Stimulated activated naive CD4-positive, alpha-beta T cell treated with Interleukin-2 at 50 U/mL for 16 hours (primary cell): Measurements from ENCODE around the gene SRP68.
"Not testable (repeated sequence)": the region's sequence is repeated elsewhere in the genome, so short reads cannot be mapped to it uniquely, and the experiment has no call there.

Experiments used
- DNase-seq: peaks from one replicate; lab custom pipeline; 2025; lab: John Stamatoyannopoulos, UW

SRP68 gene

DNA sequence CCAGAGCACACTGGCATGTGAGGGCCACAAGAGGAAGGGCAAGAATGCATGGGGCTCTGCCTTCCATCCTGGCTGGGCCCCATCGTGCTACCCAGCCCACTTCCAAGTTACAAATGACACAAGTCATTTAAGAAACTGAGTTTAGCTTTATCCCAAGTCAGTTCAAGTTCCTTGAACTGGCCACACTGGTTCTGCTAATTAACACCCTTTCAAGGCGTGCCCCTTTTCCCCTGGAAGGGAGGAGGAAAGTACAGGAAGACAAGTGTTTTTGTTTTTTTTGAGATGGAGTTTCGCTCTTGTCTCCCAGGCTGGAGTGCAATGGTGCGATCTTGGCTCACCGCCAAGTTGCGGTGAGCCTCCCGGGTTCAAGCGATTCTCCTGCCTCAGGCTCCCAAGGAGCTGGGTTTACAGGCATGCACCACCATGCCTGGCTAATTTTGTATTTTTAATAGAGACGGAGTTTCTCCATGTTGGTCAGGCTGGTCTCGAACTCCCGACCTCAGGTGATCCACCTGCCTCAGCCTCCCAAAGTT, 27.8 kb downstream of the SRP68 start:
- not testable (repeated sequence) for DNase-seq

DNA sequence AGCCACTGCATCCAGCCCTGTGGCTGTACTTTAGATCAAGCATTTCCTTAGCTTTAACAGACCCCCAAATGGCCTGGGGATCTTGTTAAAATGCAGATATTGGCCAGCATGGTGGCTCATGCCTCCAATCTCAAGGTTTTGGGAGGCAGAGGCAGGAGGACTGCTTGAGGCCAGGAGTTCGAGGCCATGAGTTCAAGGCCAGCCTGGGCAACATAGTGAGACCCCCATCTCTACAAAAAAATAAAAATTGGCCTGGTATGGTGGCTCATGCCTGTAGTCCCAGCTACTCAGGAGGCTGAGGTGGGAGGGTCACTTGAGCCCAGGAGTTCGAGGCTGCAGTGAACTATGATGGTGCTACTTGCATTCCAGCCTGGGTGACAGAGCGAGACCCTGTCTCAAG, 29.4 kb downstream of the SRP68 start:
- not testable (repeated sequence) for DNase-seq

DNA sequence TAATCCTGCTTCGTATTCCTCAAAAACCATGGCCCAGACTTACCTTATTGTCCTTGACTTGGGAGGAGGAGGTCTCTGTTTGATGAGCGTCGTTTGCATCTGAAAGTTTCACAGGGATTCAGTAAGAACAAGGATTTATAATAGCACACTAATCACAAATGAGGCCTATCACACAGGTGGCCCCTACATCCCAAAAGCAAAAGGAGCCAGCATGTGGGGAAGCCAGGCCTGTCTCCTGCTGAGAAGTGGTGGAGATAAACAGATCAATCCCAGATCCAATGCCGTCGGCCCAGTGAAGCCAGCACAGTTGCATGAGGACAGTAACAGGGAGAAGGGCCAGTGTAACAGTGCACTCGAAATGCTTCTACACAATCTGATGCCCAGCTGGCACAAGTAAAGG, 31.9 kb downstream of the SRP68 start:
- no peak for DNase-seq

DNA sequence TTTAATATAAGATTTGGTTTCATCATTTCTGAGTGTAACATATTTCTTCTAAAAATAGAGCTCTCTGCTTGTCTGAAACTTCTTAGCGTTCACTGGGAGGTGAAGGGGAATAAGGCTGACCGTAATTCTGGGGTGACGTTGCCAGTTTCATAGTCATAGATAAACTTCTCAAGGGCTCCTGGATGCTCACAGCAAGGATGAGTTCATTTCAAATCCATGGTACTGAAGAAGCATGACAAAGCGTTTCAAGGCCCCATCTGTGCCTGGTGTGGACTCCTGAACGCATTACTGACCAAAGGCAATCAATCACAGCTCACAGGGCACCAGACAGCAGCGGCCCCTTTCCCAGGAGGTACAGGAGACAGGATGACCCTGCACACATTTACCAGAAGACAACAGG, 33.2 kb downstream of the SRP68 start:
- DNase-seq: no peak

- no peak for DNase-seq
Observed at GRCh38 chr17:76038050-76038449, 34.3 kb downstream of the SRP68 start.

DNA sequence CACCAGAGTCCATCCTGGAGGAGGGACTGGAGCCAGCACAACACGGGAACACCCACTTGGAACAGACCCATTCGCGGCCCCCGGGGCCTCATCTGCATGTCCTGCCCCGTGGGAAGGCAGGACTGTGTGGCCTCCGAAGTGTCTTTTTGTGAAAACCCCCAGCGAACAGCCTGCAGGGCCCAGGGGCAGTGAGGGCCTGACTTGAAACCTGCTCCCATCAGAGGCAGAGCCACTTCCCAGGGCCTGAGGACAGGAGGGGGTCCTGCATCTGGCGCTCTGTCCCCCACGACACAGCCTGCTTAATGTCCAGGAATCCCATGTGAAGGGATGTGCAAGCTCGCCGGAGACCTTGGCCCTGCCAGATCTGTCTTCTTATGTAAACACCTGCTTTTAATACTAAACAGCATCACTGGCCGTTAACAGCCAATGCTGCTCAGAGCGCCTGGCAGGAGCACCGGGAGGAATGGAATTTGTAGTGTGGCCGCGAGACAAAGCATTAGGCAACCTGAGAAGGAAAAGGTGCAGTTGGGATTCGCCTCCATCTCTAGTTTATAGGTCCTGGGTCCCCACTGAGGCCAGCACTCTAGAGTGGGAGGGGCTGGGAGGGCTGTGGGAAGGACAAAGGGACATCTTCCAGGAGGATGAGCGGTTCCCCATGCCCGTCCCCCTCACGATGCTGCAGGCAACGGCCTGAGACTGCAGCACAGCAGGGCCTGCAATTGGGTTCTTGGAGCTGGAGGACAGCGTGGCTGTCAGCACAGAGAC, 35.6 kb downstream of the SRP68 start:
- DNase-seq: no peak

- no peak for DNase-seq
Observed at GRCh38 chr17:76034428-76035350, 37.6 kb downstream of the SRP68 start.

GRCh38 chr17:76033139-76033538, 39.2 kb downstream of the SRP68 start:
- DNase-seq: no peak

- DNase-seq: no peak
Observed at GRCh38 chr17:76032780-76033108, 39.6 kb downstream of the SRP68 start.

DNA sequence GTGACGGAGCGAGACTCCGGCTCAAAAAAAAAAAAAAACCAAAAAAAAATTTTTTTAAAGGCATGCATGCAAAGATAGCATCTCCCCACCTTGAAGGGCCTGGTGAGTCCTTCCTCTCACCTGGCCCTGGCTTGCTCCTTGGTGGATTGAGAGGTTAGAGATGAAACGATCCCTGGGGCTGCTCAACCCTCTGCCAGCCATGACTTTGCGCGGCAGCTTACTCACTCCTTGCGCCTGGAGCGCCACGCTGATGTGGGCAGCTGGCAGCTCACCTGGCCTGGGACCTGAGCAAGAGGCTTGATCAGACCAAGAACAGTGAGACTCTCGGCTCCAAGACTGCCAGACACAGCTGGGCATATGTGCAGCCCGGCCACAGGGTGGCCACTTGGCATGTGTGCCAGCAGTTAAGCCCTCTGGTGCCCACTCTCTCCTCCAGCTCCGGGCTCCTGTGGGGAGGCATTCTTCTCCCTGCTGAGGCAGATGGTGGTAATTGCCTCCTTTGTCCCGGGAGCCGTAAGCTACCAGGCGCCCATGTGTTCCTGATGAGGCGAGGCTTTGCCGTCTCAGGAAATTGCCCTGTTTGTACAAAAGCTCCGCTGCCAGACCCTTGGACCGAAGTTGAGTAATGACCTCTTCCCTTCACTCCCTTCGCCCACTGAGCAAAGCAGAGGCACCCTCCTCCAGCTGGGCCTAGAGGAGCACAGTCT, 40.1 kb downstream of the SRP68 start:
- DNase-seq: no peak

DNA sequence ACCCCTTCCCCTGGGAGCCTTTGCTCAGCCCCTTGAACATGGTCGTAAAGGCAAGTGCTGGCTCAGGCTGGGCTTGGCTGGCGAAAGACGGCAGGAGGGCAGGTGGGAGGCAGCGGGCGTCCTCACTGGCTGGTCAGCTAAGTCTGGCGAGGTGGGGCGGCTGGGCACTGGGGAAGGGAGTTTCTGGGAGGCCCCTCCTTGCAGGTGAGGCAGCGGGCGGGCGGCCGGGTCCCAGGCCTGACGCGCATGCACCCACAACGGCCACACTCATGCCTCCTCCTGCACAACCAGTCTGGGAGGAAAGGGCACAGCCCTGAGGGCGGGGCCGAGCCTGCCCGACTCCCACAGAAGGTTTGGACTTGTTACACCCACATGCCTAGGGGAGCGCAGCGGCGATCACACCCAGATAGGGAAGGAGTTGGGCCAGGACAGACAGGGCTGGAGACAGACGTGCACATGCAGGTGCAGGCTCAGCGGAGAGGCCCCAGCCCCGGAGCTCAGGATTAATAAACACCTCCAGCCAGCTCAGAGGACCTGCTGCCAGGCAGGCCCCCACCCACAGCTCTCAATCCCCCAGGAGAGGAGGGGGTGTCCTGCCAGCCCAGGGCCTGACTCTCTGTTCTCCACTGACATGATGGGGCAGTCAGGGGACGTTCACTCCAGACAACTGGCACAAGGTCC, 45.0 kb downstream of the SRP68 start, which contains the start of gene EVPL:
TSS of gene EVPL (minus strand) at position 148 of the 681 bp plus-strand sequence. CDS start at position 40, 108 bp downstream.
- DNase-seq: no peak

- no peak for DNase-seq
Observed at GRCh38 chr17:76026714-76027158, 45.6 kb downstream of the SRP68 start.

DNA sequence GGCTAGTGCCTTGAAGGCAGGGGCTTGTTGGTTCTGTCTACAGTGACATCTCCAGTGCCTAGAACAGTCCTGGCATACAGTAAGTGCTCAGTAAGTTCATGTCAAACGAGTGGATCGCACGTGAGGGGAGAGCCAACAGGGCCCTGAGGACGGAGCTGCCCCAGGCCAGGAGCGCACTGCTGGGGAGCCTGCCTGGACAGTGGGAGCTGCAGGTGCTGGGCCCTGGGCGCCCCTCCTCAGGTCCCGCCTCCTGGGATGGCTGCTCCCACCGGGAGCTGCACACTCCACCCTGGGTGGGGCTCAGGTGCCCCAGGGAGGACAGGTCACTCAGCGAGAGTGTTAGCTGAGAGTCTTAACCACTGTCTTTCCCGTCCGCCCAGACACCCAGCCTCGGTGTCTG, 47.0 kb downstream of the SRP68 start:
- DNase-seq: no peak

GRCh38 chr17:76024353-76024752, 48.0 kb downstream of the SRP68 start:
- no peak for DNase-seq

- DNase-seq: no peak
Observed at GRCh38 chr17:76023900-76024237, 48.4 kb downstream of the SRP68 start.

DNA sequence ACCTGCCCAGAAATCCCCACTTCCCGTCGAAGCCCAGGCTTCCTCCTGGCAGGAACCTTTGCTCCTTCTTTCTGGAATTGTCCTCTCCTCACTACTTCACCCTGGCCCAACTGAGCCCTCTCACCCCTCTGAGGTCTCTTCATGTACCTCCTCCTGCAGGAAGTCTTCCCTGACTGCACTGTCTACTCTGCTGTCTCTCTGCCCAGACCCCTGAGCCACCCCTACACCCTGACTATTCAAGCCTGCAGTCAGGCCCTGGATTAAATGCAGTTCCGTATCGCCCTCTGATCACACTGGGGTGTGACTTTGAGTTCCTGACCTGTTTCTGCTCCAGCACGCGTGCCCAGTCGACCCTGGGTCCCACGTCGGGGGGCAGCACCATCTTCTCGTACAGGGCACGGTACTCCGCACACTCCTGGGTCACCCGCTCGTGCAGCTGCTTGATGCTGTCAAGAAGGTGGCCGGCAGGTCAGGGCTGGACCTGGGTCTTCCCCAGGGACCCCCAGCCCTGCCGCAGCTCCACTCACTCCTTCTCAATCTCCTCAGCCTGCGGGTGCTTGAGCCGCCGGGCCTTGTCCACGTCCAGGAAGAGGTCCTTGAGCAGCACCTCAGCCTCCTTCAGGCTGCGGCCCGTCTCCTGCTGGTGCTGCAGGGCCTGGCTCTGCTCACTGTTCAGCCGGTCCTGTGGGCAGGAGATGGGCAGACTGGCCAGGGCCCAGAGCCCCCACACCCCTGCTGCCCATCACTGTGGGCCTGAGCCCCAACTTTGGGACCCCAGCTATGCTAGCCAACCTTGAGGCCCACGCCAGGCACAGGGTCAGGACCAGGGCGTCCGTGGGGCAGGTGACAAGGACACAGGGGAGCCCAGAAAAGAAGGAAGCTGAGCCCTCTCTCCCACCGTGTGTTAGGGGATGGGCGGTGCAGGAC, 49.1 kb downstream of the SRP68 start:
- DNase-seq: no peak

GRCh38 chr17:76022285-76022684, 50.0 kb downstream of the SRP68 start:
- DNase-seq: no peak

DNA sequence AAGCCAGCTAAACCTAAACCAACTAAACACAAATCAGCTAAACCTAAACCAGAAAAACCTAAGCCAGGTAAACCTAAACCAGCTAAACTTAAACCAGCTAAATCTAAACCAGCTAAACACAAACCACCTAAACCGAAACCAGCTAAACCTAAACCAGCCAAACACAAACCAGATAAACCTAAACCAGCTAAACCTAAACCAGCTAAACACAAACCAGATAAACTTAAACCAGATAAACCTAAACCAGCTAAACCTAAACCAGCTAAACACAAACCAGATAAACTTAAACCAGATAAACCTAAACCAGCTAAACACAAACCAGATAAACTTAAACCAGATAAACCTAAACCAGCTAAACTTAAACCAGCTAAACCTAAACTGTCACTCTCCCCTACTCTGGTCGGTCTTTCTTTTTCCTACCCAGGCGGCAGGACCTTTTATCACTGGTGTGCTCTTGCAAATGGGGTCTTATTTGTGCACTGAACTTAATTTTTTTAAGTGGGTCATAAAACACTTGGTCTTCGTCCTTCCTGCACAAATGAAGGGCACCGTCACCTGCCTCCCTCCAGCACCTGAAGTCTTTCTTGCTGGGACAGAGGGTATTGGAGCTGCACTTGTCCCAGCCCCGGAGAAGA, 52.4 kb downstream of the SRP68 start:
- no peak for DNase-seq

GRCh38 chr17:76018801-76019200, 53.5 kb downstream of the SRP68 start:
- no peak for DNase-seq

DNA sequence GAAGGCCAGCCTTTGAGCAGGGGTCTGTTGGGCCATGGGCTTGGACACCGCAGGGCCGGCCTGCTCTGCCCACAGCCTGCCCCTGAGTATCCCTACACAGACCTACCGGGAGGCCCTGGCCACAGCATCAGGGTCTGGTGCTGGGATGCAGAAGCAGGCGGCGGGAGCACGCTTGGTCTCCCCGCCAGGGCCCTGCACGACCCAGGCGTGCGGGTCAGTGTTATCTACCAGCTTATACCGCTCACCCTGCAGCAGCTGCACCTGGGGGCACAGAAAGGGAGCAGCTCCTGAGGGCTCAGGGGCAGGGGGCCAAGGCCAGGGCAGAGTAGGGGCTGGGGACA, 54.0 kb downstream of the SRP68 start:
- no peak for DNase-seq
